ENCODE measurements around the gene TBC1D22A.

TBC1D22A gene

DNA sequence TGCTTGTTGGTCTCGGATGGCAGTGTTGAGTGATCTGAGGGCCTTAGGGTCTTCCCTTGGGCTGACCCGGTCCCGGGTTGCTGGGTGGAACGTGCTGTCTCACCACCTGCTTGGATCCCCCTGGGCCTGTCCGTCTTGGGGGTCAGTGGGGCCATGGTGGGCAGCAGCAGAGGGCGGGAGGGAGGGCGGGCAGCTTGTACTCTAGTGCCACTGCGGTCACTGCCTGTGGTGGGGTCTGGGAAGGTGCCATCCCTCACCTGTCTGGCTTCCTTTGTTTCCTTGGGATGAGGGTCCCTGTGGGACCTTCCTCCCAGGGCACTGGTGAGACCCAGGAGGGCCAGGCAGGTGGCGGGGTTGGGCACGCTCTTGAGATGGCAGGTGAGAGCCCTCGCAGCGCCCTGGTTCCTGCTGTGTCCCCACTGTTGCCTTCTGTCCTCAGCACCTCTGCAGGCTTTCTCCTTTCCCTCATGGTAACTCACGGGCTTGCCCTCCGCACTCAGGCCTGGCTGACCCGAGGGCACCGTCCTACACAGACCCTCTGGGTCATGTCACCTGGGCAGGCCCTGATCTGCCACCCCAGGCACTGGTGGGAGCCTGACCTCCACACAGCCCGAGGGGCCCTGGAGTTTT, 34.2 kb downstream of the TBC1D22A start:
- no peak for DNase-seq

DNA sequence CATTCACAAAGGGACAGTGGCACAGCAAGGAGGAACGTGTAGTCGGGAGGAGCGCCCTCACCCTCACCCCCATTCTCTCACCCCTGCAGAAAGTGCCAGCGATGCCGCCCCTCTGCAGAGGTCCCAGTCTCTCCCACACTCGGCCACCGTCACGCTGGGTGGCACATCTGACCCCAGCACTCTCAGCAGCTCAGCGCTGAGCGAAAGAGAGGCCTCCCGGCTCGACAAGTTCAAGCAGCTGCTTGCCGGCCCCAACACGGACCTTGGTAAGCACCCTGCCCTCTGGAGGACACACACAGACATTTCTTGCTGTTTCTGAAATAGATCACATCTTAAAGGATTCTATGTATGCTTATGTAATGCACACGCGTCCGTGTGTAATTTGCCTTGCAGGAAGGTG, 34.9 kb downstream of the TBC1D22A start:
- no peak for DNase-seq

DNA sequence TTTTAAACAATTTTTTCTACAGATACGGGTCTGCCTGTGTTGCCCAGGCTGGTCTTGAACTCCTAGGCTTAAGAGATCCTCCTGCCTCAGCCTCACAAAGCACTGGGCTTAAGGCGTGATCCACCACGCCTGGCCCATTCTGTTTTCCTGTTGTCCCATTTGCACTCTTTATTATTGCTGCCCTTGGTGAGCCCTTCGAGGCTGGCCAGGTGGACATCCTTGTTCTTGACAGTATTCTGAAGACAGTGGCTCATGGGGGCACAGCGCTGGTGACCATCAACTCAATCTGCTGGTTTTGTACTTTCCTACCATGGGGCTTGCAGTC, 35.6 kb downstream of the TBC1D22A start:
- DNase-seq = no peak

DNA sequence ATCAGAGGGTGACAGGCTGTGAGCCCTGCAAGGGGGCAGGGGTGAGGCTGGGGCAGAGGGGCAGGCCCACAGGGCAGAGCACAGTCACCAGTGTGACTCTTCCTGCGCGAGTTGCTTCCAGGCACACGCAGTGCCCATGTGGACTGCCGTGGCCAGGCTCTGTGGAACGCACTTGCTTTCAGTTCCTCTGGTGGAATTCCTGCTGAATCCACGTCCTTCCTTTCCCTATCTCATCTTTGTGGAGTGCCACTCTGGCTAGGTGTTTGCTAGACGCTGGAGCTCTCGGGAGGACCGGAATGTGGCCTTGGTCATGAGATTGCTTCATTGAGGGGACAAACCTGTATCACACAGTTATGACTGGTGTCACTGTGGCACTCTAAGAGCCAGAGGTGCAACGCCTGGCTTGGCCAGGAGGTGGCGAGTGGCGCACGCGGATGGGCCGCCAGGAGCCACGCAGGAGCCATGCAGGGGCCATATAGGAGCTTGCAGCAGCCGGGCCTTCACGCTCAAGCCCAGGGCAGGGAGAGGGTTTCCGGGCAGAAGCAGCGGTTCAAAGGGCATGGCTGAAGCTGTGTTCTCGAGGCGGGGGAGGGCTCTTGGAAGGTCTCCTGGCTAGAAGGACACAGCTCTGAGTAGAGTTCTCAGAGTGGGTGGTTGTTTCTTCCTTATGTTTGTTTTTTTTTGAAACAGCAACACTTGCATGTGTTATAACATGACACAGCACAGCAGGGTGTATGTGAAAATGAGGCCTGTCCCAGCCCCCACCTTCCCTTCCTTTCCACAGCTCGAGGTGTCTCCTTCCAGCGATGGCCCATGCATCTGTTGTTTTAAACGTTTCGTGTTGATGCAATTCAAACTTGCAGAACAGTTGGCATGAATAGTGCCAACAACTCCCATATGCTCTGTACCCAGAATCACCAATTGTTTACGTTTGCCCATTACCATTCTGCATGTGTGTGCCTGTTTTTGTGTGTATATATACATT, 36.2 kb downstream of the TBC1D22A start:
- DNase-seq = peak; percentile 82

DNA sequence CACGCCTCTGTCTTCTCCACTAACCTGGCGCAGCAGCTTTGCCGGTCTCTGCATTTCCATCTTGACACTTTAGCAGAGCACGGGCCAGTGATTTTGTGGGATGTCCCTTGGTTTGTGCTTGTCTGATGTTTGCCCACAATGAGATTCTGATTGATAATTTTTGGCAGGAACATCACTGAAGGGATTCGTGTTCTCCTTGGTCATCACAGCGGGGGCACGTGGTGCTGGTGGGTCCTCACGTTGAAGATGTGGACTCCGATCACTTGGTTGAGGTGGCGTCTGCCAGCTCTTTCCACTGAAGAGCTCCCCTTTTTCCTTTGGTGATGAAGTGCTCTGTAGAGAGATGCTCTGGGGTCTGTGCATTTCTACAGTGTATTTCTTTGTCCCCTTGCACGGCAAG, 37.2 kb downstream of the TBC1D22A start:
- DNase-seq = no peak

DNA sequence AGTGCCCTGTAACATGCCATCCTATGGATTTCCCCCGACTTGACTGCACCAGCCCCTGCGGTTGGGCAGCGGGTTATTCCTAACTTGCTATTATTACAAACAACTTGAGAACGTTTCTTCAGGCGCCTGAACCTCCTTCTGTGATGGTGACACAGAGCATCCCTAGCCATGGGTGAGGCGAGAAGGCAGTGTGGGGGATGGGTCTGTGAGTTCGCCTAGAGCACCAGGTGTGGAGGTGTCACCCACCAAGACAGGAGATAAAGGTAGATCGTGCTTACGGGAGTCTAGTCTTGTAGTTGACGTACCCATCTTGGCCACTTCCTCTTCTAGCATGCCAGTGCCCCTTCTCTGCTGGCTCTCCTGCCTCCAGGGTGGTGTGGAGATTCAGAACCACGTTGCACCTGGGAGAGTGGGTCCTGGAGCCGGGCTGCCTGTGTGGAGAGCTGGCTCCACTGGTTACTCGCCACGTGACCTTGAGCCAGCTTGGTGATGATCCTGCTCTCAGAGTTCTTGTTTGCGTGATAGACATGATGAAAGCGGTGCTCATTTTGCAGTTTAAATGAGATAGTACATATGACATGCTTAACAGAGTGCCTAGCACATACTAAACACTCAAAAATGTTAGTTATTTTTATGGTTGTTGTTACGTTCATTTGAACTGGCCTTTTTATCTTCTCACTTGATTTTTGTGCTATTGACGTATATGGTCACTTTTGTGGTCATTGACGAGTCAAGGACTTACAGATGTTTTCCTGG, 37.8 kb downstream of the TBC1D22A start:
- DNase-seq = no peak

DNA sequence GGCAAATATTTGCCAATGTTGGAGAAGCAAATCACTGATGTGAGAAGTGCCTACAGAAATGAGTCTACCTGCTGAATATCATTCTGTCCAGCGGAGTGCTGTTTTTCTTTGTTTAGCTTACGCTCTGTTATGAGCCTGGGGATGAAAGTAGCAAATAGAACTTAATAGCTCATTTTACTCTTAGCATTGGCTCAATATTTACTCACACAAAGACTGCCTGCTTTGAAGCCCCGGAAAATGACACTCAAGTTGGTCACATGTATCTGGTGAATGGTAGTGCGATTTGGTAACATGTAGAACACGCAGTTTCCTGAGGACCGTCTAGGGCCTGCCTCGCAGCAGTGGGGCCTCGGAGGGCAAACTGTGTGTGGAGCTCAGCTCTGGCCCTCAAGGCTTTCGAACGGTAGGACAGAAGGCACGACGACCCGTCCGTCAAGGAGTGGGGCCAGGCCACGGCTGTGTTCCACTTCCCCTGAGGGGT, 38.9 kb downstream of the TBC1D22A start:
- DNase-seq = no peak

DNA sequence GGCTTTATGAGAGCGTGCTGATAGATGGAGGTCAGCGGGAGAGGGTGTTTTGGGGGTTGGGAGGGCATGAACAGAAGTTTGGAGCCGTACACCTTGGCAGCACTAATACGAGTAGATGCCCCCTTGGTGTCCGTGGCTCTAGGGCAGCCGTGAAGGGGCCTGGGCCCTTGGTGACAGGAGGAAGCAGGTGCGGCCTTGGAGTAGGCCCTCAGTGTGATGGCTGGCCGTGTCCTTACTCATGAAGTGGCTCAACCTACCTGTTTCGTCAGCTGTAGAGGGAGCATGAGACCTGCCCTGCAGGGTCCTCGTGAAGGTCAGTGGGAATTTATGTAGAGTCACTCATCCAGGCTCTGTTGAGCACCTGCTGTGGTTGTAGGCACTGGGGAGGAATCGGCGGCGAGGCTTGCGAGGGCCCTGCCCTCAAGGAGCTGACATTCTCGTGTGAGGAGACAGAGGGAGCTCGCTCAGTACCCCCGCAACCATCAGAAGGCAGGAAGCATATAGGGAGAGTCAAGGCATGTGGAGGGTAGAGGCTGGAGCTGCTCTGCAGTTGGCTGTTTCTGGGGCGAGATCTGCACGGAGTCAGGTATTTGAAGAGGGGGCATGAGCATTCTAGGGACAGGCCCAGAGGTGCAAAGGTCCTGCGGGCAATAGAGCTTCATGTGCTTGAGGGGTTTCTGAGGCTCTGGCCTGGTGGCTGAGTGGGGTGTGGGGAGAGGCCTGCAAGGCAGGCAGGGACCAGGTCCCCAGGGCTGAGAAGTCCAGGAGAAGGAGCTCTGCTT, 39.6 kb downstream of the TBC1D22A start:
- no peak for DNase-seq

DNA sequence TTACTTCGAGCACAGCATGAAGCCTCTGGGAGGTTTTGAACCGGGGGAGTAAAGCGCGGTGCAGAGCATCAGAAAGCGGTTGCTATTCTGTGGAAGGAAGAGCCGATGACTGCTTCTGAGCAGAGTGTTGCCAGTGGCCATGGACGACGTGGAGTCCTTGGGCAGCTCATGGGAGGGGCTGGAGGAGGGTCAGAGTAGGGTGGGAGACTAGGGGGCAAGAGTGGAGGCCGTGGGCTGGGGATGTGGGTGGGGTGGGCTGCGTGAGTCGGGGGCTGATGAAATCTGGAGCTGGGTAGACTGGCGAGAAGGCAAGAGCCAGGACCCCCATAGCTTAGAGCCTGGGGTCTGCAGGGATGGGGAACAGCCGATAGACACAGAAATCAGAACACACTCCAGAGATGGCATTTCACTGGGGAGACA, 40.2 kb downstream of the TBC1D22A start:
- no peak for DNase-seq

DNA sequence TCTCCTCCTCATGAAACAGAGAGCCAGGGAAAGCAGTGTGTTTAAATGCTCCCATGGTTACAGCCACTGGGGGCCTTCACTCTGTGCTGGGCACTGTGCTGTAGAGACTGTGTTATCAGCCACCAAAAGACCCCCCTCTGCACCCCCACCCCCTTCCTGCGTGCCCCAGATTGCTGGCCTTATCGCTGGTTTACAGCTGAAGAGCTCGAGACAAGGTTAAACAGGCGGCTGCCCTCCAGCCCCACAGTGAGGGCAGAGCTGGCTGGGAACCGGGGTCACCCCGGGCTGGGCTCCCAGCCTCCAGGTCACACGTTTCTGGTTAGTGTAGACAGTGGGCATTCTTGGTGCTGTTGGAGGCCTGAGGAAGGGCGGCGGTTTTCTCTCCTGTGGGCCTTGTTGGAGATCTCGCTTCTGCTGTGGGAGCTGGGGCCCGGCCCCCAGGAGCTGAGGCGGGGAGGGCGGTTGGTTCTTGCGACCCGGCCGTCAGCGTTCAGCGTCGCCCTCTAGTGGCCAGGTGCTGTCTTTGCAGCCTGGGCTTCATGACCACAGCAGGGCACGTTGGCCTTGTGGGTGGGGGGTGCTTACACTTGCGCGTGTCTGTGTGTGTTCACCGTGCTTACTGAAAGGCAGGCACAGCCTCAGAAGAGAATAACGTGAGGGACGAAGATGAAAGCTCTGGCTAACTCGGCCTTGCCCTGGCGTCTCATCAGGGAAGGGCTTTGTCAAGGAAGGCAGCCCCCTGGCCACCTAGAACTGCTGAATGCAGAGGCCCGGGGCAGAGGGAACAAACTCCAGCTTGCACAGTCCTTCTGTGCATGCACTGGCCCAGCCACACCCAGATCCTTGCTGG, 40.8 kb downstream of the TBC1D22A start:
- DNase-seq = peak; percentile 60 to 71

DNA sequence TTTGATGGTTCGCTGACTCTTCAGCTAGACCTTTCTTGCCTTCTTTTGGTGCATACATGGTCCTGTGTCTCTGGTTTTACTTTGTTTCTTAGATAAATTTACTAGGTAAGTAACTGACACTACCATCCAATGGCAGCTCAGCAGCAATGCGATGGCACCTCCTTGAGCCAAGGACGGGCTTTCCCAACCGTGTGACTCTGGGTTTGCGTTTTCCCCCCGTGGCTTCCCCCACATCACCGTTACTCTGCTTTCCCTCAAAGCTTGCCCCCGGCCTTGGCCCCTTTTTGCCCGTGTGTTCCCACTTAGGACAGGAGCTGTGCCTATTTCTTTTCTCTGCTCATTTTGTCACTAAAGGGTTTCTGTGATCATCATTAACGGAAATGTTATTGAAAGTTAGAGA, 41.5 kb downstream of the TBC1D22A start:
- no peak for DNase-seq

DNA sequence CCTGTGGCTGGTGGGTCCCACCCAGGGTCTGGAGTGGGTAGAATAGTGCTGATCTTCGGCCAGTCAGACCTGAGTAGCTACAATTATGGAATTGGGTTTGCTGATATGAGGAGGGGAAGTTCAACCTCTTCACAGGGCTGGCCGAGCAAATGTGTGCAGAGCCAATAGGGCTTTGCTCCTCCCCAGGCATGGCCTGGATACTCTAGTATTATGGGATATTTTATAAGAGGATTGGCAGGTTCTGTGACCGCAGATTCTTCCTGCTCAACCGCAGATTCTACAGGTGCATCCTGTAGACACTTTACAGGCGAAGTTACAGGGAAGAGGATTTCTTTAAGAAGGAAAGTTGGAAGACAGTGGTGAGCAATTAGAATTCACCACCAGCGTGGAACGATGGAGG, 44.3 kb downstream of the TBC1D22A start:
- DNase-seq = no peak

DNA sequence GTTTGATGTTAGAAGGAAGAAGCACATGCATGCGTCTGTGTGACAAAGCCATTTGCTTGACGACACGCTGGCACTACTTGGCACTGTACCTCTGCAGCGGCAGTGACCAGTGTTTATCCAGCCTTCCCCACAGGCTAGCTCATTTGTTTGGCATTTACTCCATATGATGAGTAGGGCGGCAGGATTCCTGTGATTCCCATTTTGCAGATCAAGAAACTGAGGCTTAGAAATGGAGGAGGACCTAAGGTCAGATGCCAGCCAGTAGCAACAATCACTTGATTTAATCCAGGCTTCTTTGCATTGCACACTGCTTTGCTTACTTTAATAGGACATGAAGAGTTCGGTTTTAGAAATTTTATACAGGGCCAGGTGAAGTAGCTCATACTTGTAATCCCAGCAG, 45.0 kb downstream of the TBC1D22A start:
- DNase-seq = no peak

DNA sequence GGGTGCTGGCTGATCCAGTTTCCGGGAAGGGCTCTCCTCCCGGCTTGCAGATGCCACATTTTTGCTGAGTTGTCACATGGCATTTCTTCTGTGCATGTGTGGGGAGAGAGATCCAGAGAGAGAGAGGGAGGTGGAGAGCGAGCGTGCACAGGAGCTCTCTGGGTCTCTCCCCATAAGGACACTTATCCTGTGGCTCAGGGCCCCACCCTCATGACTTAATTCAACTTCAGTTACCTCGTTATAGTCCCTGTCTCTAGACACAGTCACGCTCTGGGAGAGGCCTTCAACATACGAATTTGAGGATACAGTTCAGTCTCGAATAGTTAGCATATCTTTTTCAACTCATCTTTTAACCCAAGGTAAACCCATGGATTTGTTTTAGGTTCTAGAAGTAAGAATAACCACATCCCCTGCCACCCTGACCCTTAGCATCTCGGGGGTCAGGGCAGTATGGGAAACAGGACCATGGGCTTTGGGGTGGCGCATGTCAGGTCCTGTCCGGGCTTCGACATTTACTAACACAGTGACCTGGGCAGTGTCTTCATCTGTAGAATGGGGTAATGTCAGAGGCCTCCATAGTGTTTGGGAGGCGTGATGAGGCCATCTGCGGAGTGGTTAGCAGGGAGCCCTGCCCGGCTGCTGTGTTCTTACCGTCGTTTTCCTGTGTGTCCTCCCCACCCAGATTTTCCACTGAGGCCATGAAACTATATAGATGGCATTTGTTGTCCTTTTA, 46.9 kb downstream of the TBC1D22A start:
- DNase-seq = no peak

DNA sequence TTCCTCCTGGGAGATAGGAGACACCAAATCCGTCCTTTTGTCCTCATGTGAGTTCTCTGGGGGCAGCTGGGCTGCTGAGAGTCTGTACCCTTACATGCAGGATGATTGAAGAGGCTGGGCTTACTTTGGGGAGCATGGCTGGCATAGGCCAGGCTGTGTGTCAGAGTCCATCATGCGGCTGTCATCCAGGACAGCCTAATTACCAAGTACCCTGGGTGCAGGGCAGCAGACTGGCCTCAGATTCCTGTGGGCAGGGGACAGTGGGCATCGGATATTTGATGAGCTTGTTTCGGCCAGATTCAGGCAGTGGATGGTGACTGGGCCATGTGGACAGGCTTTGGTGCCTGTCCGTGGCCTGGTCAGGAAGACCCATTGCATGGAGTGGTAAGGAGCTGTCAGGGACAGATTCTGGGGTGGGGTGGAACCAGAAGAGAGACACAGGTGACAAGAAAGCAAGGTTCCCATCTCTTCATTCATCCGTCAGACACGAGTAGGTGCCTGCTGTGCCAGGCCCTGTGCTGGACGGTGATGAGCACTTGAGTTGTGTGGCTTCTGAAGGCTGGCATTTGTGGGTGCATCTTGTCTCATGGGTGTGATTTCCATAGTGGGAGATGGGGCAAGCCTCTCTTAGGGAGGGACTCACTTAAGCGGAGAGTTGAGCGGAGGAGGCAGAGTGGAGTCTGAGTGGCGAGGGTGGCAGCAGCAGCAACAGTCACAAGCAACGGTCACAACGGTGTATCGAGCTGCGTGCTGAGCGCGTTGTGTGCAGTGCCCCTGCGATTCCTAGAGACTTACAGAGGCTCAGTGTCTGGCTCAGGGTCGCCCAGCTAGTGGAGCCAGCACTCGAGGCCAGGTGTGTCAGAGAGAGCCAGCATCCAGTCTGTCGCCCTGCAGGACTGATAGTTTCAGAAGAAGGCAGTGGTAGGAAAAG, 48.7 kb downstream of the TBC1D22A start:
- no peak for DNase-seq

DNA sequence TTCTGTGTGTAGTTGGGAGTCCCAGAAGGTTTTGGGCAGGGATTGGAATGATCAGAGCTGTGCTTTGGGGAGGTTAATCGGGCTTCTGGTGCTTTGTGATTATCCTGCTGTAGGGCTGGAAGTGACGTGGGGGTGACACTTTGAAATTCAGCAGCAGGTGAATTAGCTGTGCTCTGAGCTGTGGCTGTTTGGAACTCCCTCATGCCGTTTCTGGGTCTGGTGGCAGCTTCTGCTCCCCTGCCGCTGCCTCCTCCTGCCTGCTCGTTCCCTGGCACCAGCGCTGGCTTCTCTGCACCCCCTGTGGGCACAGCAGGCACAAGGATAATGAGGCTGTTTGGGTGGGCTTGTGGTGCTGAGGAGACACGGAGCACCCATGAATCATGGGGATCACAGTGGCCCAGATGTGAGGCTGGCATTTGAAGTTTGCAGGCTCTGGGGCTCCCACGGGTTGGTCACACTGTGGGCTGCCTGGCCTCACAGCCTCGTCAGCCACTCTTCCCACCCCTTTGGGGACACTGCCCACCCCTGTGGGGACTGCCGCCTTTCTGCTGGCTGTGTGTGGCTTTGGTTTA, 49.7 kb downstream of the TBC1D22A start:
- no peak for DNase-seq

DNA sequence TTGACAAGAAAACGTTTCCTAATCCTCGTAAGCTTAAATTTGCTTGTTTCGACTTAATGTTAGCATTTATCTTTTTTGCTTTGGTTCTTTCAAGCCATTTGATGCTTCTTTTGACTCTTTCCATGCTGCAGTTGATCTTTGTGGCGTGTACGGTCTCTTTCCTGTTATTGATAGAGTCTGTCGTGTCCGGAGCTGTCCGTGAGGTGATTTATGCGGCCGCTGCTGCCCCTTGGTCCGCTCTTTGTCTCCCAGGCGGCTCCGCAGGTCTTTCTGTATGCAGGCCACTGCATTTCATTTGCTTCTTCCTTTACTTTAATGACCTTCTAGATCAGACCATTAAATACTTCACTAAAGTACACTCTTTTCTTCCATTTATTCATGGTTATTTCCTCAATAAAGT, 50.3 kb downstream of the TBC1D22A start:
- DNase-seq = no peak

DNA sequence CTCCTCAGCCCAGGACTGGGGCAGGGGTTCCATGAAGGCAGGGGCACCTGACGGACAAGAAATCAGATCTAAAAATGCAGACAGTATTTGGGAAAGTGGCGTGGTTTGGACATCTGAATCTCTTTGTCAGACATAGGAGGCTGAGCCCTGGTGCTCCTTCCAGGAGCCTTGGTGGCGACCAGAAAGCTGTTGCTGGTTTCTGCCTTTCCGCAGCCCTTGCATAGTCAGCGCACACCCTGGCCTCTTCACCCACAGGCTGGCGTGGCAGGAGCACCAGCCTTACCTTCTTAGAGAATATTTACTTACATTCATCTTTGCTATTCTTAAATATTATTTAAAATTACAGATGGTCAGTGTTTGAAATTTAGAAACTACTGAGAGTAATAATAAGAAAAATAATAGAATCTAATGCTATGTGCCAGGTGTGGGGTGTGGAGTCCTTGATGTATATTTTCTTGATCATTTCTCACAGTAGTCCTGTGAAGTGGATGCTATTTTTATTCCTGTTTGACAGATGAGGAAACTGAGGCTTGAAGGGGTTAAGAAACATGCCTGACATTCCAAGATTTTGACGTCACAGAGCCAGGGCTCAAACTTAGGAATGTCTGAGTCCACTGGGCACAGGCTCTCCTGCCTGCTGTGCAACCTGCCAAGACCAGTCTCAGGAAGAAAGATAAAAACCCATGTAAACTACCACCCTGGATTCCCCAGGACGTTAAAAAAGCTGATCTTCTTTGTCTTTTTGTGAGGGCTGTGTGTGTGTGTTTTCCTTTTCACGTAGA, 51.6 kb downstream of the TBC1D22A start:
- no peak for DNase-seq

DNA sequence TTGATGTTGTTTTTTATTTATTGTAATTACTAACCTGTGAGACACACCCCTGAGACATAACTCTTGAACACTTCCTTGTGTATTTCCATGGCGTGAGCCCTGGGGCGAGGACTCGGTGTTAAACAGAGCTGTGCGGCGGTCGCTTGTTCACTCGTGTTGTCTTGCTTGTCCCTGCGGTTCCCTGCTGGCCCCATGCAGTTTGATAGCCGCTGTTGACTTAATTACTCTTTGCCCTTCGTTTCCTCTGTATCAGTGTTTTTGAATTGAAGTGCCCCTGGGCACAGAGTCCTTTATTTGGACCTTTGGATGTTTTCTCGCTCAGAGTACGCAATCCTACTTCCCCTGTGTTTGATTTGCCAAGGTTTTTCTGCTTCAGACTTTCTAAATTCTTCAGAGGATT, 52.7 kb downstream of the TBC1D22A start:
- DNase-seq = no peak
